GM19043 (cell line): ENCODE results near the gene FAM43A.

Experiments used
- ATAC-seq: cut with Tn5 transposase; IDR thresholded peaks from one replicate; pipeline ENCODE4 v1.9.1; 2021; ENCODE audit warnings: low read depth; ENCODE audit not compliant: unreplicated experiment

Gene FAM43A

GRCh38 chr3:194675081-194675640, 10.5 kb upstream of the FAM43A start:
- no peak for ATAC-seq

DNA sequence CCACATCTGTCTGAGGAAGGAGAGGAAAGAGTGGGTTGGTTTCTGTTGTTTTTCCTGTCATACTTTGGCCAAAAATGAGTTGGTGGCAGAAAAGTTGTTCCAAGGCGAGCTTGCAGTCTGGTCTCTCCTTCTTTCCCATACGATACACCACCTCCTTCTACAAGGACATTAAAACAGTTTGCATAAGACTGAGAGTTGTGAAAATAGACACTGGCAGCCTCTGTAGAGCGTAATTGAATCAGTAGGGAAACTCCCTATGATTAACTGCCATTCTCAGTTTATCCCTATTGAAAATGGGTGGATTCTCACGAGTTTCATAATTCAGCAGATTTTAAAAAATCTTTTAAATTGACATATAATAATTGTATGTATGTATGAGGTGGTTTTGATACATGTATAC, 10.0 kb upstream of the FAM43A start:
- no peak for ATAC-seq

DNA sequence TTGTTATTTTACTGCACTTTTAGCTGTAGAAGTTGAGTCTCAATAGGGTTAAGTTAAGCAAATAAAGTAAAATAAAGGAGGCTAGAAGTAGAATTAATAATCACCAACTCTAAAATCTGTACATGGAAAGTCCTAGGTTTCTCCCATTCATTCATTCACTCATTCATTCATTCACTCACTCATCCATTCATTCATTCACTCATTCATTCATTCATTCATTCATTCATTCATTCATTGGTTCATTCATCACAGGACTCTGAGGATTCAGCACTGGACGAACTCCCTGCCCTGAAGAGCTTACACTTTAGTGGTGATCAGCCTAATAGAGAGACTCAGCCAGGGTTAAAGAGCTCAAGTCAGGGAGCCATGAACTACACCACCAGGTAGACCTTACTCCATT, 9.2 kb upstream of the FAM43A start:
- ATAC-seq, result no peak

DNA sequence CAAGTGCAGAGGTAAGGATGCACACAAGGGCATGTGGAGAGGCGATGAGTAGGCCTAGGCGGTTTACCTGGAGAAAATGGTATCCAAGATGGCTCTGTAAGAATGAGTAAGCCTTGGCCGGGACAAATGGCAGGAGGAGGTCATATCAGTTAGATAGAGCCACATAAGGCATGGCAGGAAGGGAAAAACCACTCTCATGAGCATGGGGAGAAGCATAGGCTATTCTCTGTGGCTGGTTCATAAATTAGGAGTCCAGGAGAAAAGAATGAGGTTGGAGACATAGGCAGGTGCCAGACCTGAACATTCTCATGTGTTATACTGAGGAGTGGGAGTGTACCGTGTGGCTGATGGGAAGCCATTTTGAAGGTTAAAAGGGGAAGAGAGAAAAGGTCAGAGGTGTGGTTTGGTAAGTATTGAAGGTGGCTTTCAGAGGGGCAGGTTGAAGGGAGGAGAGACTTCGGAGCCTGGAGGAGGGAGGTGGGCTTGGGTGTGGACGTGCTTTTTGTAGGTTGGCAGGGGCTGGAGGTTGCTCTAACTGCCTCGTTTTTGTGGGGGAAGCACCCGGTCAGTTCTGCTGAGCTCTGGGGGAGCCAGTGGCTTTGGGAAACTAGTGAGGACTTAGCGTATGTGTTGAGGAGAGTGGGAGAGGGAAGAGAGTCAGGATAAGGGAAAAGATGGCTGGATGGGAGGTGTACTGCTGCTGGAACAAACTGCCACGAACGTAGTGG, 4.6 kb upstream of the FAM43A start:
- ATAC-seq, result no peak

GRCh38 chr3:194682189-194682693, 3.4 kb upstream of the FAM43A start:
- ATAC-seq, result no peak

DNA sequence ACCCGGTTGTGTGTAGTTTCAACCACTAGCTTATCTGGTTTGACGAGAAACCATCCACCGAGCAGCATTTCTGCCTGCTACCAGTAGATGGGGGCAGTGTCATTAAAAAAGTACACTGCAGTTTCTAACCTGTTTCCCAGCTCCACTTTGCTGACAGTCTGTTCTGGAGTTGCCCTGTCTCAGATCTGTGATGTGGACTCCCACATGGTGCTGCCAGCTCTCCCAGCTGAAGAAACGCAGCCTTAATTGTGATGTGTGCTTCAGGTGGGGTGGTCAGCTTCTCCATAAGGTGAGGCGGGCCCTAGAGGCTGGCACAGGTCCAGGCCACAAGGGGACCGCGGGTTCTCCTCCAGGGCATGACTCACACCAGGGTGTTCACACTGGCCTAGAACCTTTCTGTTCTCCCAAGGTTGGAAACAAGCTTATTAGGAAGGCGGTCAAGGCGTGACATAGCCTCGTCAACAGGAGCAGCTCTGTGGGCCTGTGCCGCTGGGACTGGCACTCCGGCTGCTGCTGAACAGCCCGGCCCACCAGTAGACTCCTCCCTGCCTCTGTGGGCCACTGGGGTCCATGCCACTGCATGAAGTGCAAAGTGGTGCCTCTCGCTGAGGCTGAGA, 2.9 kb upstream of the FAM43A start:
- ATAC-seq, result no peak

DNA sequence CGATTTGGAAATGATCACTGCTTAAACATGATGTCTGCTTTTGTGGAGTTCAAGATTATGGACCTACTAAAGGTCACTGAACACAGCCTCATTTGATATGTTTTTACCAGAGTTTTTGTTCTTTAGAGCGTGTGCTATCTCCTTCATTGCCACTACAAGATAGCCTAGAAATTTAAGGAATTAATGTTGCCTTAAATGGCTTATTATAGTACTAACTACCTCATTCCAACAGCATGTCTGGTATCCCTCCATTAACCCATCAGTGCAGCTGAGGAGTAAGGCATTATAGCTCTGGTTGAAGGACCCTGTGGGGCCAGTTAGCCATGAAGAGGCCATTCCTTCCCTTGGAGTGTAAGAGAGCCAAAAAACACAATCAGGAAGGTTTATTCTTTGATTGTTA, 2.3 kb upstream of the FAM43A start:
- no peak for ATAC-seq

GRCh38 chr3:194685065-194685717, 492 bp upstream of the FAM43A start:
- ATAC-seq, result no peak

DNA sequence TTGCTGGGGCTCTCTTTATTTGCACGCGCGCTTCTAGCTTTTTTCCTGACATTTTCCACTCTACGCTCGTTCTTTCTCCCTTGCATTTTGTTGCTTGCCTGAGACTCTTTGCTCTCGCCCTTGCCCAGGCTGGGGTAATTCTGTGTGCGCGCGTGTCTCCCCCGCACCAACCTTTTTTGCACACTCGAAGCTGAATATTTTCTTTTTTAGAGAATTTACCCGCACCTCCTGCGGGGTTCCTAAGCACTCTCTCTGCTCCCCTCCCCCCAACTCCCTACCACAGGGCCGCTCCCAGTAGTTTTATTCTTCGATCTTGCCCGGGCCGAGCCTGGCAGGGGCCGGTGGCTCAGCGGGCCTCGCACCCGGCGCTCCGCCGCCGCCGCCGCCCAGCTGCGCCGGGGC, 732 bp downstream of the FAM43A start:
- no peak for ATAC-seq

DNA sequence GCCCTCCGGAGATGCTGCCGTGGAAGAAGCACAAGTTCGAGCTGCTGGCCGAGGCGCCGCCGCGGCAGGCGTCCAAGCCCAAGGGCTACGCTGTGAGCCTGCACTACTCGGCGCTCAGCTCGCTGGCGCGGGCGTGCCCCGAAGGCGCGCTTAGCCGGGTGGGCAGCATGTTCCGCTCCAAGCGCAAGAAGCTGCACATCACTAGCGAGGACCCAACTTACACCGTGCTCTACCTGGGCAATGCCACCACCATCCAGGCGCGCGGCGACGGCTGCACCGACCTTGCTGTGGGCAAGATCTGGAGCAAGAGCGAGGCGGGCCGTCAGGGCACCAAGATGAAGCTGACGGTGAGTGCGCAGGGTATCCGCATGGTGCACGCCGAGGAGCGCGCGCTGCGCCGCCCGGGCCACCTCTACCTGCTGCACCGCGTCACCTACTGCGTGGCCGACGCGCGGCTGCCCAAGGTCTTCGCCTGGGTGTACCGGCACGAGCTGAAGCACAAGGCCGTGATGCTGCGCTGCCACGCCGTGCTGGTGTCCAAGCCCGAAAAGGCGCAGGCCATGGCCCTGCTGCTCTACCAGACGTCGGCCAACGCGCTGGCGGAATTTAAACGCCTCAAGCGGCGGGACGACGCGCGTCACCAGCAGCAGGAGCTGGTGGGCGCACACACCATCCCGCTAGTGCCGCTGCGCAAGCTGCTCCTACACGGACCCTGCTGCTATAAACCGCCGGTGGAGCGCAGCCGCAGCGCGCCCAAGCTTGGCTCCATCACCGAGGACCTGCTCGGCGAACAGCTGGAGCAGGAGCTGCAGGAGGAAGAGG, 1.3 kb downstream of the FAM43A start:
- ATAC-seq, result no peak

- no peak for ATAC-seq
These were observed 2.0 kb downstream of the FAM43A start for GRCh38 chr3:194687638-194688199.

DNA sequence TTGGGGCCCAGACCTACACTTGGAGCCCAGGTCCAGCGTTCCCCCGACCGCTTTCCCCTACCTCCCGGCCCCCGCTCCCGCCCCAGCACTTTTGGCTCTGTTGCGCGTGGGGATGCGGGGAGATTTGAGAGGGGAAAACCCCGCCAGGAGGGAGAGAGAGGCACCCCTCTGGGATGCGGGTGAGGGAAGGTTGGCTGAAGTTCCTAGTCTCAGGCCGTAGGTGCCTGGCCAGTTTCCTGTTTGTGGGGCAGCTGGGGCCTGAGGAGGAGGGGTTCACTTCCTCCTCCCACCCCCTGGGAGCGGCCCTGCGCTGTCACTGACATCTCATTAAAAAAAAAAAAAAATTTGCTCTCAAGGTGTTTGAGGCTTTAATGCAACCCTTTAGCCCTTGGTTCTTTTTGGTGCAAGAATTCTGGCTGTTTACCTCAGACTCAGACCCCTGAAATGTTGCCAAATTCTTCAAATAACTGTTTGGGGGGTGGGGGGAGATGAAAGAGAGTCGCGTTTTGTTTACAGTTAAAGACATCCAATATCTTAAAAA, 2.6 kb downstream of the FAM43A start:
- ATAC-seq, result no peak

DNA sequence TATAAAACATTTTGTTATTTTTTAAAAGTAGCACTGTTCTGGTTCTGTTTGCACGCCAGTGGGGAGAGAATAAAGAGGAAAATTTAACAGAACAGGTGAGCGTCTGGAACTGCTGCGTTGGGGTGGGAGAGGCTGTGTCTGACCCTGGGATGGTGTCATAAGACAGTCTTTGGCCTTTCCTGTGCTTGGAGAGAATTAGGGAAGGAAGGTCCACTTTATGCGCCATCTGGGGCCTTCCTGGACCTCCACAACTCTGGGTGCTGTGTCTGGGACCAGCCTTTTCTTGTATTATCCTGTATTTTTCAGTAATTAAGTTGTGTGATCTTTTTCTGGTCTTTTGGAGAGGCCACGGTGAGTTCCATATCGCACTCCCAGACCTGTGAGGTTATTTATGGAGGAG, 3.3 kb downstream of the FAM43A start:
- ATAC-seq, result no peak

DNA sequence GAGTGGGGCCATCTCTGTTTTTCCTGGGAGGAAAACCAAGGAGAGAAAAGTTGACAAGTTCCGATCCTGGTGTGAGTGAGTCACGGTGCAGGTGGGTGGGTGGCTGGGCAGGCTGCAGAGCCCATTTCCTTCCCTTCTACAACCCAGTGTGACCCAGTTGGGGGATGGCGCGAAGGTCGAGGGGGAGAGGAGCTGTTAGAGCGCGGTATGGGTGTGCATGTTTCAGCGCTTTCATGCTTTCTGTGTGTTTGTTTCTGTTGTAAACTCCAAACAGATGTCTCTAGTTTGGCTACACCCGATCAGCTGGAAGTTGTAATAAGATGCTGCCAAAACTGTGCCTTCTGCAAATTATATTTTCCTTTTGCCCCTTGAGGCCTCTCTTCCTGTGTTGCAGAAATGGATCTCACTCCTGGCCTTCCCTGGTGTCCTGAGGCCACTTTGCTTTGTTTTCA, 3.8 kb downstream of the FAM43A start:
- no peak for ATAC-seq

- no peak for ATAC-seq
These were observed 5.1 kb downstream of the FAM43A start for GRCh38 chr3:194690501-194691372.

- peak; percentile 69 for ATAC-seq
These were observed 6.0 kb downstream of the FAM43A start for GRCh38 chr3:194691481-194692283.

- ATAC-seq, result no peak
These were observed 11.0 kb downstream of the FAM43A start for GRCh38 chr3:194696702-194697101.

- ATAC-seq, result no peak
These were observed 16.9 kb downstream of the FAM43A start for GRCh38 chr3:194702545-194702944.
